IMR-90 (cell line): ENCODE results near the gene COLEC11. TPM values are rescaled to one million over a fixed set of nuclear protein-coding genes. Genes with fewer than 3 reads are reported as not detected.

Experiments
- ATAC-seq: fragments of 200-7000 bp; cut with Tn5 transposase; 2 replicates; pipeline ENCODE4 v1.9.1; 2020; ENCODE audit warnings: low read depth, mild to moderate bottlenecking, moderate library complexity
- BruUV-seq: library from RNA; stranded (reverse); fragments of 400-500 nt; replicated peaks from 2 replicates; lab custom pipeline; 2021; lab: Mats Ljungman, UMichigan
- CTCF ChIA-PET: fragments of 300-600 bp; formaldehyde crosslinking; extraction: SDS; loops from one replicate; lab custom pipeline; 2021; ENCODE audit warnings: antibody characterized with exemption; lab: Yijun Ruan, JAX
- POLR2A ChIA-PET: fragments of 300-600 bp; sonication (Branson Sonifier 250); formaldehyde crosslinking; loops from one replicate; lab custom pipeline; 2022; ENCODE audit warnings: antibody characterized with exemption; ENCODE audit not compliant: unreplicated experiment; lab: Charles Lee
- DNase-seq: peaks from one replicate; pipeline ENCODE4 v3.0.0; 2013
- H2AFZ ChIP-seq: replicated peaks from 2 replicates; pipeline ENCODE3; 2013; ENCODE audit warnings: low read length, mild to moderate bottlenecking; ENCODE audit not compliant: poor library complexity
- H2AK5ac ChIP-seq: 2 replicates; pipeline ENCODE4 v1.6.1; 2013; ENCODE audit warnings: low read depth, low read length, inconsistent platforms
- H2AK9ac ChIP-seq: replicated peaks from 2 replicates; pipeline ENCODE3; 2013; ENCODE audit warnings: mild to moderate bottlenecking, low read depth, low read length, moderate library complexity; ENCODE audit not compliant: poor library complexity
- H2BK120ac ChIP-seq: 2 replicates; pipeline ENCODE4 v1.6.1; 2013; ENCODE audit warnings: low read depth, low read length, inconsistent platforms
- H2BK15ac ChIP-seq: 3 replicates; pipeline ENCODE4 v1.6.1; 2013; ENCODE audit warnings: low read depth, low read length, inconsistent platforms
- H2BK20ac ChIP-seq: 2 replicates; pipeline ENCODE4 v1.6.1; 2013; ENCODE audit warnings: low read depth, mild to moderate bottlenecking, inconsistent platforms, low read length, moderate library complexity
- H2BK5ac ChIP-seq: 2 replicates; pipeline ENCODE4 v1.6.1; 2013; ENCODE audit warnings: mild to moderate bottlenecking, low read depth, low read length, inconsistent platforms; ENCODE audit not compliant: poor library complexity, severe bottlenecking
- H3K14ac ChIP-seq: replicated peaks from 2 replicates; pipeline ENCODE4 v1.6.1; 2013; ENCODE audit warnings: low read depth, low read length, inconsistent platforms
- H3K18ac ChIP-seq: 2 replicates; pipeline ENCODE4 v1.6.1; 2013; ENCODE audit warnings: low read depth, low read length, control low read depth
- H3K23ac ChIP-seq: 2 replicates; pipeline ENCODE4 v1.6.1; 2013; ENCODE audit warnings: low read depth, low read length, inconsistent platforms
- H3K27ac ChIP-seq: 2 replicates; pipeline ENCODE4 v1.5.1; 2013; ENCODE audit warnings: mild to moderate bottlenecking, control low read depth, low read length; ENCODE audit not compliant: insufficient read depth
- H3K27me3 ChIP-seq: 2 replicates; pipeline ENCODE4 v1.6.1; 2013; ENCODE audit warnings: low read length; ENCODE audit not compliant: control insufficient read depth, insufficient read depth
- H3K36me3 ChIP-seq: 2 replicates; pipeline ENCODE4 v1.6.1; 2013; ENCODE audit warnings: low read length, mixed read lengths; ENCODE audit not compliant: control insufficient read depth, insufficient read depth
- H3K4ac ChIP-seq: 2 replicates; pipeline ENCODE4 v1.6.1; 2013; ENCODE audit warnings: low read depth, low read length, inconsistent platforms
- H3K4me1 ChIP-seq: 2 replicates; pipeline ENCODE4 v1.6.1; 2013; ENCODE audit warnings: low read length, mixed read lengths; ENCODE audit not compliant: control insufficient read depth, insufficient read depth
- H3K4me2 ChIP-seq: 2 replicates; pipeline ENCODE4 v1.6.1; 2013; ENCODE audit warnings: low read depth, mild to moderate bottlenecking, control low read depth, low read length, moderate library complexity
- H3K4me3 ChIP-seq: 2 replicates; pipeline ENCODE4 v1.5.1; 2013; ENCODE audit warnings: low read depth, mild to moderate bottlenecking, control low read depth, low read length, moderate library complexity; ENCODE audit not compliant: insufficient read depth
- H3K56ac ChIP-seq: 2 replicates; pipeline ENCODE4 v1.6.1; 2013; ENCODE audit warnings: low read length, inconsistent platforms; ENCODE audit not compliant: insufficient read depth; ENCODE audit errors: extremely low read depth
- H3K79me1 ChIP-seq, 2 experiments: 2 replicates each; pipeline ENCODE4 v1.6.1; 2013; ENCODE audit warnings: low read length in 2 of 2, inconsistent platforms in 1 of 2, low read depth in 1 of 2
- H3K9ac ChIP-seq: 2 replicates; pipeline ENCODE4 v1.6.1; 2013; ENCODE audit warnings: low read depth, low read length, control low read depth
- H3K9me1 ChIP-seq: 2 replicates; pipeline ENCODE4 v1.6.1; 2013; ENCODE audit warnings: low read length, inconsistent platforms; ENCODE audit not compliant: insufficient read depth
- H3K9me3 ChIP-seq: 2 replicates; pipeline ENCODE4 v1.6.1; 2013; ENCODE audit warnings: low read length; ENCODE audit not compliant: control insufficient read depth, insufficient read depth
- H4K20me1 ChIP-seq: 2 replicates; pipeline ENCODE4 v1.6.1; 2013; ENCODE audit warnings: low read length, inconsistent platforms; ENCODE audit not compliant: insufficient read depth
- H4K5ac ChIP-seq: 2 replicates; pipeline ENCODE4 v1.6.1; 2013; ENCODE audit warnings: mild to moderate bottlenecking, low read depth, low read length, control low read depth
- H4K8ac ChIP-seq, 2 experiments: 2 replicates each; pipeline ENCODE4 v1.6.1; 2013; ENCODE audit warnings: low read depth in 2 of 2, low read length in 2 of 2, control low read depth in 1 of 2, inconsistent platforms in 1 of 2
- H4K91ac ChIP-seq: 2 replicates; pipeline ENCODE4 v1.6.1; 2013; ENCODE audit warnings: low read depth, low read length, inconsistent platforms; ENCODE audit not compliant: insufficient read depth
- BHLHE40 ChIP-seq: fragments of 150-350 bp; IDR thresholded peaks from 2 replicates; pipeline ENCODE4 v1.6.1; 2016; ENCODE audit warnings: mild to moderate bottlenecking, low read depth, low read length
- CEBPB ChIP-seq: IDR thresholded peaks from 2 replicates; pipeline ENCODE4 v1.6.1; 2012; ENCODE audit warnings: low read depth, low read length, improper control_type of control experiment
- CHD1 ChIP-seq: IDR thresholded peaks from 2 replicates; pipeline ENCODE4 v1.6.1; 2012; ENCODE audit warnings: low read depth, low read length, improper control_type of control experiment
- FOS ChIP-seq: fragments of 150-350 bp; IDR thresholded peaks from 2 replicates; pipeline ENCODE4 v1.6.1; 2016; ENCODE audit warnings: low read depth, low read length
- MAFK ChIP-seq: IDR thresholded peaks from 2 replicates; pipeline ENCODE4 v1.6.1; 2012; ENCODE audit warnings: low read depth, low read length, improper control_type of control experiment
- MAZ ChIP-seq: IDR thresholded peaks from 2 replicates; pipeline ENCODE4 v1.6.1; 2012; ENCODE audit warnings: low read depth, mild to moderate bottlenecking, low read length, improper control_type of control experiment, moderate library complexity, borderline replicate concordance
- MXI1 ChIP-seq: IDR thresholded peaks from 2 replicates; pipeline ENCODE4 v1.6.1; 2012; ENCODE audit warnings: low read depth, mild to moderate bottlenecking, low read length, moderate library complexity, borderline replicate concordance
- NFE2L2 ChIP-seq: fragments of 150-350 bp; IDR thresholded peaks from 2 replicates; pipeline ENCODE4 v1.6.1; 2016; ENCODE audit warnings: low read depth, mild to moderate bottlenecking, low read length
- POLR2A ChIP-seq: IDR thresholded peaks from 2 replicates; pipeline ENCODE4 v1.6.1; 2012; ENCODE audit warnings: mild to moderate bottlenecking, low read depth, low read length
- RCOR1 ChIP-seq: IDR thresholded peaks from 2 replicates; pipeline ENCODE4 v1.6.1; 2012; ENCODE audit warnings: mild to moderate bottlenecking, low read length, improper control_type of control experiment; ENCODE audit not compliant: insufficient replicate concordance
- RFX5 ChIP-seq: IDR thresholded peaks from 2 replicates; pipeline ENCODE4 v1.8.0; 2012; ENCODE audit warnings: low read depth, mild to moderate bottlenecking, low read length, moderate library complexity
- SMC3 ChIP-seq: fragments of 150-350 bp; IDR thresholded peaks from 2 replicates; pipeline ENCODE4 v1.6.1; 2016; ENCODE audit warnings: low read depth, mild to moderate bottlenecking, antibody characterized with exemption, low read length, moderate library complexity
- WGBS, 2 experiments: methylation state at CpG; one replicate each; pipeline versions ENCODE4 v1.1.5 to v1.1.7; 2013; ENCODE audit warnings: missing lambda C conversion rate in 2 of 2; ENCODE audit not compliant: insufficient read length in 1 of 2; ENCODE audit errors: extremely low coverage in 2 of 2; 5-methylcytosine and 5-hydroxymethylcytosine counted together
- dilution Hi-C: fragments of 300-500 bp; cut with HindIII; formaldehyde crosslinking; loops from one replicate; pipeline ENCODE4 v1.14.3; 2018; ENCODE audit warnings: low sequenced_read_pairs; ENCODE audit not compliant: unreplicated experiment
- in situ Hi-C: fragments of 300-500 bp; cut with MboI; formaldehyde crosslinking; loops from 3 replicates; pipeline ENCODE4 v1.14.3; 2019; ENCODE audit warnings: low sequenced_read_pairs, inconsistent platforms, mixed read lengths
- intact Hi-C: fragments of 100-400 bp; cut with micrococcal nuclease; formaldehyde crosslinking; loops from 2 replicates; pipeline ENCODE4 v1.10.0; 2022
- polyA plus RNA-seq, 3 experiments: library from polyadenylated mRNA; depleted of rRNA; stranded (reverse); fragments of >200 nt; gene quantifications; 2 replicates each; pipeline ENCODE4 v1.2.3, GENCODE V29; 2012; ENCODE audit warnings: low replicate concordance in 1 of 3
- total RNA-seq: library from RNA; depleted of rRNA; stranded (reverse); fragments of >200 nt; gene quantifications from 2 replicates; pipeline ENCODE4 v1.2.3, GENCODE V29; 2012
- TF ChIP-seq, protein P1 (sequence below): fragments of 150-350 bp; IDR thresholded peaks from 2 replicates; pipeline ENCODE4 v1.6.1; 2016; ENCODE audit warnings: low read depth, mild to moderate bottlenecking, low read length, moderate library complexity, borderline replicate concordance
- TF ChIP-seq, protein P2 (sequence below): conservative IDR thresholded peaks from 2 replicates; pipeline ENCODE4 v1.5.1; 2012; ENCODE audit warnings: mild to moderate bottlenecking, low read depth, low read length, improper control_type of control experiment
- TF ChIP-seq, protein P3 (sequence below): fragments of 150-350 bp; IDR thresholded peaks from 2 replicates; pipeline ENCODE4 v1.6.1; 2017; ENCODE audit warnings: mild to moderate bottlenecking, antibody characterized with exemption, low read length, low read depth

COLEC11 gene
- total and polyA plus RNA-seq, 2 of the 4 experiments (the other 2 are of a cell fraction), result under 0.01 to 0.24 TPM

DNA sequence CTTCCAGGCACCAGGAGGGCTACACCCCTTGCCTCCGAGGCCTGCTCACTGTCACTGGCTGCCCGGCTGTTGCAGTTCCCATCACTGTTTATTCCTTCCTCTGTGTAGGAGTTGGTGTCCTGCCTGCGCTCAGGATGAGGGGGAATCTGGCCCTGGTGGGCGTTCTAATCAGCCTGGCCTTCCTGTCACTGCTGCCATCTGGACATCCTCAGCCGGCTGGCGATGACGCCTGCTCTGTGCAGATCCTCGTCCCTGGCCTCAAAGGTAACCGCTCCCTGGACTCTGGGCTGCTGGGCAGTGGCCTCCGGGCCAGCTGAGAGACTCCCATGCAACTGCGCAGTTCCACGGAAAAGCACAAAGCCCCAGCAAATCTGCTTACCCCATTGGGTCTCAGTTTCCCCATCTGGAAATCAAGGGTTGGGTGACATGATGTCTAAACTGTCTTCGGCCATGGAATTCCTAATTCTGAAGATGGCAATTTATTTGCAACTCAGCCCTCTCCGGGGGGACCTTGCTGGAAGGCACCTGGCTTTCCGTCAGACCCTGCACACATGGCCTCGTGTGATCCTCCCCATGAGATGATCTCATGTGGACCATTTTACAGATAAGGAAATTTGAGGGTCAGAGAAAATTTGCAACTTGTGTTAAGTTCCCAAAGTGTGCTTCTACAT lies 9.4 kb downstream of the COLEC11 start:
- 81% methylated on average over 6 of the region's 16 CpGs; no CpG with 5 or more reads in 1 of the 2 experiments for WGBS, 2 experiments
- Histone ChIP-seq H2BK5ac (no peak overlapping the region), H3K4me2 (no peak overlapping the region), H3K4ac (no peak overlapping the region), H2BK20ac (no peak overlapping the region), H3K9me3 (no peaks in the 10 kb centered on the region), H3K79me1 (no peaks in the 10 kb centered on the region), H4K91ac (no peak overlapping the region), H4K20me1 (no peaks in the 10 kb centered on the region), H3K4me3 (no peak overlapping the region), H3K4me1 (peaks cover 1% of the 10 kb centered on the region; the same call in 1 of the 2 replicates), H3K27ac (no peak overlapping the region), H2BK15ac (no peak overlapping the region), H3K9ac (no peak overlapping the region), H2AFZ (no peak overlapping the region), H3K56ac (no peak overlapping the region), H3K14ac (no peak overlapping the region), H3K27me3 (peaks cover 4% of the 10 kb centered on the region; the same call in 1 of the 2 replicates), H4K5ac (no peak overlapping the region), H4K8ac (no peak overlapping the region), H2AK9ac (no peak overlapping the region), H3K9me1 (no peaks in the 10 kb centered on the region), H3K36me3 (no peaks in the 10 kb centered on the region), H2AK5ac (no peak overlapping the region; the same call in 1 of the 2 replicates), H3K23ac (no peak overlapping the region), H2BK120ac (no peak overlapping the region), H3K18ac (no peak overlapping the region; the same call in 1 of the 2 replicates)
- intact Hi-C loops, result no loop called here
- in situ Hi-C loops, result no loop called here
- BruUV-seq, result no TSS peak
- CTCF ChIA-PET, result interaction anchor here (0.6 kb wide), 1 partner anchor 12 kb away, joined by 5 read pairs; no protein-coding TSS in a partner anchor
- no peak for DNase-seq
- ATAC-seq, result no peak
- dilution Hi-C loops, result no loop called here
- POLR2A ChIA-PET, result interaction anchor here (0.6 kb wide), 1 partner anchor 17 kb away, joined by 4 read pairs; no protein-coding TSS in a partner anchor
- TF ChIP-seq CHD1, result no peak
- TF ChIP-seq, protein P1, sequence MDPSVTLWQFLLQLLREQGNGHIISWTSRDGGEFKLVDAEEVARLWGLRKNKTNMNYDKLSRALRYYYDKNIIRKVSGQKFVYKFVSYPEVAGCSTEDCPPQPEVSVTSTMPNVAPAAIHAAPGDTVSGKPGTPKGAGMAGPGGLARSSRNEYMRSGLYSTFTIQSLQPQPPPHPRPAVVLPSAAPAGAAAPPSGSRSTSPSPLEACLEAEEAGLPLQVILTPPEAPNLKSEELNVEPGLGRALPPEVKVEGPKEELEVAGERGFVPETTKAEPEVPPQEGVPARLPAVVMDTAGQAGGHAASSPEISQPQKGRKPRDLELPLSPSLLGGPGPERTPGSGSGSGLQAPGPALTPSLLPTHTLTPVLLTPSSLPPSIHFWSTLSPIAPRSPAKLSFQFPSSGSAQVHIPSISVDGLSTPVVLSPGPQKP, result no peak
- TF ChIP-seq RFX5, result no peak
- TF ChIP-seq, protein P2, sequence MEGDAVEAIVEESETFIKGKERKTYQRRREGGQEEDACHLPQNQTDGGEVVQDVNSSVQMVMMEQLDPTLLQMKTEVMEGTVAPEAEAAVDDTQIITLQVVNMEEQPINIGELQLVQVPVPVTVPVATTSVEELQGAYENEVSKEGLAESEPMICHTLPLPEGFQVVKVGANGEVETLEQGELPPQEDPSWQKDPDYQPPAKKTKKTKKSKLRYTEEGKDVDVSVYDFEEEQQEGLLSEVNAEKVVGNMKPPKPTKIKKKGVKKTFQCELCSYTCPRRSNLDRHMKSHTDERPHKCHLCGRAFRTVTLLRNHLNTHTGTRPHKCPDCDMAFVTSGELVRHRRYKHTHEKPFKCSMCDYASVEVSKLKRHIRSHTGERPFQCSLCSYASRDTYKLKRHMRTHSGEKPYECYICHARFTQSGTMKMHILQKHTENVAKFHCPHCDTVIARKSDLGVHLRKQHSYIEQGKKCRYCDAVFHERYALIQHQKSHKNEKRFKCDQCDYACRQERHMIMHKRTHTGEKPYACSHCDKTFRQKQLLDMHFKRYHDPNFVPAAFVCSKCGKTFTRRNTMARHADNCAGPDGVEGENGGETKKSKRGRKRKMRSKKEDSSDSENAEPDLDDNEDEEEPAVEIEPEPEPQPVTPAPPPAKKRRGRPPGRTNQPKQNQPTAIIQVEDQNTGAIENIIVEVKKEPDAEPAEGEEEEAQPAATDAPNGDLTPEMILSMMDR, result no peak
- TF ChIP-seq MXI1, result no peak
- no peak for TF ChIP-seq POLR2A
- TF ChIP-seq, protein P3, sequence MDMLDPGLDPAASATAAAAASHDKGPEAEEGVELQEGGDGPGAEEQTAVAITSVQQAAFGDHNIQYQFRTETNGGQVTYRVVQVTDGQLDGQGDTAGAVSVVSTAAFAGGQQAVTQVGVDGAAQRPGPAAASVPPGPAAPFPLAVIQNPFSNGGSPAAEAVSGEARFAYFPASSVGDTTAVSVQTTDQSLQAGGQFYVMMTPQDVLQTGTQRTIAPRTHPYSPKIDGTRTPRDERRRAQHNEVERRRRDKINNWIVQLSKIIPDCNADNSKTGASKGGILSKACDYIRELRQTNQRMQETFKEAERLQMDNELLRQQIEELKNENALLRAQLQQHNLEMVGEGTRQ, result no peak
- TF ChIP-seq FOS, result no peak
- no peak for TF ChIP-seq SMC3
- TF ChIP-seq BHLHE40, result no peak
- no peak for TF ChIP-seq RCOR1
- no peak for TF ChIP-seq CEBPB
- no peak for TF ChIP-seq MAZ
- no peak for TF ChIP-seq MAFK
- no peak for TF ChIP-seq NFE2L2
